Neural progenitor cell (in vitro differentiated cells): ENCODE results near the gene ARHGAP26. TPM values are rescaled to one million over a fixed set of nuclear protein-coding genes. Genes with fewer than 3 reads are reported as not detected.

ENCODE experiments used
- DNase-seq: peaks from one replicate; pipeline ENCODE4 v3.0.0-alpha.2; 2016; ENCODE audit warnings: low spot score
- H2AFZ ChIP-seq: fragments of 200-600 bp; sonication (generic); replicated peaks from 2 replicates; pipeline ENCODE4 v1.6.1; 2016; ENCODE audit warnings: antibody characterized with exemption
- H3F3A ChIP-seq: fragments of 200-600 bp; sonication (generic); 2 replicates; pipeline ENCODE4 v1.6.1; 2016; ENCODE audit warnings: antibody characterized with exemption, low read depth
- H3K27ac ChIP-seq: fragments of 200-600 bp; sonication (generic); 2 replicates; pipeline ENCODE4 v1.5.1; 2016; ENCODE audit warnings: mild to moderate bottlenecking
- H3K27me3 ChIP-seq: fragments of 200-600 bp; sonication (generic); 2 replicates; pipeline ENCODE4 v1.6.1; 2016; ENCODE audit warnings: mild to moderate bottlenecking, moderate library complexity
- H3K36me3 ChIP-seq: fragments of 200-600 bp; sonication (generic); 2 replicates; pipeline ENCODE4 v1.5.1; 2016
- H3K4me1 ChIP-seq: fragments of 200-600 bp; sonication (generic); 2 replicates; pipeline ENCODE4 v1.6.1; 2016; ENCODE audit warnings: mixed run types
- H3K4me2 ChIP-seq: fragments of 200-600 bp; sonication (generic); 2 replicates; pipeline ENCODE4 v1.6.1; 2016
- H3K4me3 ChIP-seq: fragments of 200-600 bp; sonication (generic); 2 replicates; pipeline ENCODE4 v1.5.1; 2016
- H3K79me2 ChIP-seq: fragments of 200-600 bp; sonication (generic); 2 replicates; pipeline ENCODE4 v1.6.1; 2016; ENCODE audit warnings: low read depth
- H3K9ac ChIP-seq: fragments of 200-600 bp; sonication (generic); 2 replicates; pipeline ENCODE4 v1.6.1; 2016
- H3K9me3 ChIP-seq: fragments of 200-600 bp; sonication (generic); 2 replicates; pipeline ENCODE4 v1.5.1; 2016; ENCODE audit warnings: low read depth
- H4K20me1 ChIP-seq: fragments of 200-600 bp; sonication (generic); 2 replicates; pipeline ENCODE4 v1.6.1; 2016; ENCODE audit warnings: low read depth
- H3K27ac Mint-ChIP-seq: 3 replicates; pipeline ENCODE4 v1.8.0; 2021; ENCODE audit warnings: mixed read lengths
- H3K27me3 Mint-ChIP-seq: 2 replicates; pipeline ENCODE4 v1.8.0; 2022; ENCODE audit warnings: low read depth, mild to moderate bottlenecking, inconsistent platforms, moderate library complexity, mixed read lengths; ENCODE audit not compliant: insufficient read depth
- H3K36me3 Mint-ChIP-seq: 3 replicates; pipeline ENCODE4 v1.8.0; 2021; ENCODE audit warnings: mixed read lengths
- H3K4me1 Mint-ChIP-seq: 3 replicates; pipeline ENCODE4 v1.8.0; 2021; ENCODE audit warnings: mixed read lengths
- H3K4me3 Mint-ChIP-seq: 3 replicates; pipeline ENCODE4 v1.8.0; 2021; ENCODE audit warnings: mild to moderate bottlenecking, moderate library complexity, mixed read lengths
- H3K9me3 Mint-ChIP-seq: 3 replicates; pipeline ENCODE4 v1.8.0; 2020; ENCODE audit warnings: mixed read lengths
- EZH2 ChIP-seq: fragments of 200-600 bp; sonication (generic); IDR thresholded peaks from 2 replicates; pipeline ENCODE4 v1.6.1; 2017; ENCODE audit warnings: antibody characterized with exemption, mild to moderate bottlenecking, moderate library complexity
- EZH2phosphoT487 ChIP-seq: fragments of 200-600 bp; sonication (generic); IDR thresholded peaks from 2 replicates; pipeline ENCODE4 v1.6.1; 2017; ENCODE audit warnings: antibody characterized with exemption
- total RNA-seq: library from RNA; depleted of rRNA; stranded (reverse); fragments of >200 nt; gene quantifications from 2 replicates; pipeline ENCODE4 v1.2.3, GENCODE V29; 2015; ENCODE audit warnings: low replicate concordance
- TF ChIP-seq, protein P1 (sequence below): fragments of 200-600 bp; sonication (generic); IDR thresholded peaks from 2 replicates; pipeline ENCODE4 v1.5.1; 2017; ENCODE audit warnings: antibody characterized with exemption, mild to moderate bottlenecking

Gene ARHGAP26
- total RNA-seq, 1 donor from 2014 or later: 7.0 TPM

DNA sequence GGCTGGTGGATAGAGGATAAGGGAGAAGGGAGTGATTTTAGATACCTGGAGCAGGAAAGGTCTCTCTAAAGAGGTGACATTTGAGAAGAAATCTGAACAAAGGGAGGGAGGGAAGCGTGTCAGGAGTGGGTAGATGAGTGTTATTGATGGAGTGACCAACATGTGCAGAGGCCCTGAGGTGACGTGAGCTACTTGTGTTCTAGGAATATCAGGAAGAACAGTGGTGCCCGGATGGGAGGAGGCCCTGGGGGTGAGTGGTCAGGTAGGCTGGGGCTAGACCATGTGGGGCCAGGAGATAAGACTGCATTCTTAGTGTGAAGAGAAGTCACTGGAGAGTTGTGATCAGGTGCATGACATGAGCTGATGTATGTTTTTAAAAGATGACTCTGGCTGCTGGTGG is 256.2 kb downstream of the ARHGAP26 start:
- no peak overlapping the region for H3K9ac ChIP-seq
- Mint-ChIP-seq H3K4me3 (no peak overlapping the region), H3K36me3 (no peaks in the 10 kb centered on the region), H3K4me1 (peaks cover 39% of the 10 kb centered on the region), H3K27me3 (peaks cover 2% of the 10 kb centered on the region), H3K27ac (no peak overlapping the region), H3K9me3 (no peaks in the 10 kb centered on the region)
- H3F3A ChIP-seq: no peaks in the 10 kb centered on the region
- H3K9me3 ChIP-seq: no peaks in the 10 kb centered on the region
- H3K27me3 ChIP-seq: no peaks in the 10 kb centered on the region
- no peaks in the 10 kb centered on the region for H4K20me1 ChIP-seq
- H3K4me3 ChIP-seq: no peak overlapping the region
- H3K4me2 ChIP-seq: no peak overlapping the region
- peaks cover 14% of the 10 kb centered on the region for H3K4me1 ChIP-seq
- DNase-seq: no peak
- TF ChIP-seq EZH2phosphoT487 (no peak), EZH2 (no peak)
- H3K79me2 ChIP-seq: no peaks in the 10 kb centered on the region
- no peaks in the 10 kb centered on the region for H3K36me3 ChIP-seq
- no peak overlapping the region for H2AFZ ChIP-seq
- no peak overlapping the region for H3K27ac ChIP-seq

GRCh38 chr5:143029293-143029692 is 259.1 kb downstream of the ARHGAP26 start:
- Histone ChIP-seq H3K79me2 (no peaks in the 10 kb centered on the region), H3K4me2 (no peak overlapping the region), H3K27me3 (no peaks in the 10 kb centered on the region), H2AFZ (no peak overlapping the region), H3K9me3 (no peaks in the 10 kb centered on the region), H3F3A (no peaks in the 10 kb centered on the region), H3K4me1 (peaks cover 21% of the 10 kb centered on the region), H3K36me3 (no peaks in the 10 kb centered on the region), H3K27ac (no peak overlapping the region), H4K20me1 (no peaks in the 10 kb centered on the region), H3K9ac (no peak overlapping the region), H3K4me3 (no peak overlapping the region)
- Mint-ChIP-seq H3K36me3 (no peaks in the 10 kb centered on the region), H3K4me1 (peaks cover 34% of the 10 kb centered on the region), H3K4me3 (no peak overlapping the region), H3K27me3 (peaks cover 7% of the 10 kb centered on the region), H3K27ac (no peak overlapping the region), H3K9me3 (no peaks in the 10 kb centered on the region)
- TF ChIP-seq, protein P1, sequence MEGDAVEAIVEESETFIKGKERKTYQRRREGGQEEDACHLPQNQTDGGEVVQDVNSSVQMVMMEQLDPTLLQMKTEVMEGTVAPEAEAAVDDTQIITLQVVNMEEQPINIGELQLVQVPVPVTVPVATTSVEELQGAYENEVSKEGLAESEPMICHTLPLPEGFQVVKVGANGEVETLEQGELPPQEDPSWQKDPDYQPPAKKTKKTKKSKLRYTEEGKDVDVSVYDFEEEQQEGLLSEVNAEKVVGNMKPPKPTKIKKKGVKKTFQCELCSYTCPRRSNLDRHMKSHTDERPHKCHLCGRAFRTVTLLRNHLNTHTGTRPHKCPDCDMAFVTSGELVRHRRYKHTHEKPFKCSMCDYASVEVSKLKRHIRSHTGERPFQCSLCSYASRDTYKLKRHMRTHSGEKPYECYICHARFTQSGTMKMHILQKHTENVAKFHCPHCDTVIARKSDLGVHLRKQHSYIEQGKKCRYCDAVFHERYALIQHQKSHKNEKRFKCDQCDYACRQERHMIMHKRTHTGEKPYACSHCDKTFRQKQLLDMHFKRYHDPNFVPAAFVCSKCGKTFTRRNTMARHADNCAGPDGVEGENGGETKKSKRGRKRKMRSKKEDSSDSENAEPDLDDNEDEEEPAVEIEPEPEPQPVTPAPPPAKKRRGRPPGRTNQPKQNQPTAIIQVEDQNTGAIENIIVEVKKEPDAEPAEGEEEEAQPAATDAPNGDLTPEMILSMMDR: no peak
- TF ChIP-seq EZH2 (no peak), EZH2phosphoT487 (no peak)
- no peak for DNase-seq

- Histone ChIP-seq H2AFZ (no peak overlapping the region), H3K4me3 (no peak overlapping the region), H4K20me1 (no peaks in the 10 kb centered on the region), H3F3A (no peaks in the 10 kb centered on the region), H3K4me2 (no peak overlapping the region), H3K27me3 (peaks cover 6% of the 10 kb centered on the region), H3K4me1 (peaks cover 21% of the 10 kb centered on the region), H3K36me3 (no peaks in the 10 kb centered on the region), H3K9ac (no peak overlapping the region), H3K79me2 (no peaks in the 10 kb centered on the region), H3K27ac (no peak overlapping the region), H3K9me3 (no peaks in the 10 kb centered on the region)
- Mint-ChIP-seq H3K27me3 (peaks cover 7% of the 10 kb centered on the region), H3K4me3 (no peak overlapping the region), H3K4me1 (peaks cover 28% of the 10 kb centered on the region), H3K36me3 (no peaks in the 10 kb centered on the region), H3K9me3 (no peaks in the 10 kb centered on the region), H3K27ac (no peak overlapping the region)
- TF ChIP-seq, protein P1: no peak
- no peak for DNase-seq
These were observed 260.2 kb downstream of the ARHGAP26 start for GRCh38 chr5:143030349-143030748.

DNA sequence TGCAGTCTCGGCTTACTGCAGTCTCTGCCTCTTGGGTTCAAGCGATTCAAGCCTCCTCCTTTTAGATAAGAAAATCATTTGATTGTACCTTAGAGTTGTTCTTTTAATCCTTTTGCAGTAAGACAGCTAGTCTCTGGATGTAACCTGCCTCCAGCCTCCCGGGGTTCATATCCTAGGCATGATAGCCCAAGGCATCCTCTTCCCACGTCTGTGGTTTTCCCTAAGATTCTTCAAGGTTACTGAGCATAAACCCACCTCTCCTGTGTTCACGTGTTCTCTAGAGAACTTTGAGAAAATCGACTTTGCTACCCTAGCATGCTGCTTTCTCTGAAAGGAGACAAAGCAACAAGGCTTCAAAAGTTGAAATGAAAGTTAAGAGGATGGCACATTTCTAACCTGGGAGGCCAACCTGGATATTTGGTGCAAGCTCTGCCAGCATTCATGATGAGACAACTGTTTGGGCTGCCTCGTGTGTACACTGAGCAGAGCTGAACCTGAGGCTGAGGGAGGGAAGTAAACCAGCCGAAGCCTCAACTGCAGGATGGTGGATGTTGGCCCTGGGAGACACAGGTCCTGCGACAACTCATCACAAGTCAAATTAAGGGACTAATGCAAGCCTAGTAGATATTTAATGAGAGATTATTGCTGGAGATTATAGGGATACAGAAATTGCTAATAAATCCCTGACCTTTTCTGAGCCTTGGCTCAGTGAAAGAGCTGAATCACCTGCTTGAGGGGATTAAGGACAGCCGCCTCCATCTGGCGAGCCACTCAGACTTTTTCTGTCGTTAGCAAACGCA is 261.8 kb downstream of the ARHGAP26 start:
- no peaks in the 10 kb centered on the region for H3F3A ChIP-seq
- Mint-ChIP-seq H3K9me3 (peaks cover 2% of the 10 kb centered on the region), H3K27ac (peak overlapping the region; percentile 46), H3K36me3 (peaks cover 3% of the 10 kb centered on the region), H3K4me1 (peaks cover 25% of the 10 kb centered on the region), H3K27me3 (peaks cover 9% of the 10 kb centered on the region), H3K4me3 (no peak overlapping the region)
- no peak overlapping the region for H2AFZ ChIP-seq
- H3K9me3 ChIP-seq: no peaks in the 10 kb centered on the region
- H3K79me2 ChIP-seq: no peaks in the 10 kb centered on the region
- peak; percentile 56 for DNase-seq
- peaks cover 25% of the 10 kb centered on the region for H3K4me1 ChIP-seq
- no peak overlapping the region for H3K4me3 ChIP-seq
- no peaks in the 10 kb centered on the region for H3K36me3 ChIP-seq
- TF ChIP-seq, protein P1: no peak
- no peak for TF ChIP-seq EZH2phosphoT487
- no peak for TF ChIP-seq EZH2
- peaks cover 6% of the 10 kb centered on the region for H3K27me3 ChIP-seq
- H3K4me2 ChIP-seq: peak overlapping the region; percentile 23
- H3K27ac ChIP-seq: no peak overlapping the region
- no peak overlapping the region for H3K9ac ChIP-seq
- H4K20me1 ChIP-seq: no peaks in the 10 kb centered on the region
